Measurements from ENCODE around the gene SNX27.
A peak's percentile ranks its signal among the peaks of the same experiment; 100 is the strongest.

Gene SNX27

GRCh38 chr1:151574575-151575529, 37.0 kb upstream of the SNX27 start:
- TF ChIP-seq CTCF (IDR thresholded peaks at IDR 0.05; ENCODE audit: low read depth, low read length), result no peak
- DNase-seq (ENCODE audit: extremely low read depth, low read depth), result peak; percentile 56

- no peak for TF ChIP-seq CTCF (IDR thresholded peaks at IDR 0.05; ENCODE audit: low read depth, low read length)
- DNase-seq (ENCODE audit: extremely low read depth, low read depth), result no peak
These were observed 34.7 kb upstream of the SNX27 start for GRCh38 chr1:151577173-151577572.

GRCh38 chr1:151578941-151579340, 32.9 kb upstream of the SNX27 start:
- TF ChIP-seq CTCF (IDR thresholded peaks at IDR 0.05; ENCODE audit: low read depth, low read length), result no peak
- DNase-seq (ENCODE audit: extremely low read depth, low read depth), result no peak

- TF ChIP-seq CTCF (IDR thresholded peaks at IDR 0.05; ENCODE audit: low read depth, low read length), result no peak
- no peak for DNase-seq (ENCODE audit: extremely low read depth, low read depth)
These were observed 32.2 kb upstream of the SNX27 start for GRCh38 chr1:151579436-151580225.

GRCh38 chr1:151581451-151581850, 30.4 kb upstream of the SNX27 start:
- no peak for TF ChIP-seq CTCF (IDR thresholded peaks at IDR 0.05; ENCODE audit: low read depth, low read length)
- DNase-seq (ENCODE audit: extremely low read depth, low read depth), result no peak

GRCh38 chr1:151581921-151582320, 29.9 kb upstream of the SNX27 start:
- no peak for DNase-seq (ENCODE audit: extremely low read depth, low read depth)
- no peak for TF ChIP-seq CTCF (IDR thresholded peaks at IDR 0.05; ENCODE audit: low read depth, low read length)

GRCh38 chr1:151583796-151584195, 28.1 kb upstream of the SNX27 start:
- no peak for DNase-seq (ENCODE audit: extremely low read depth, low read depth)
- no peak for TF ChIP-seq CTCF (IDR thresholded peaks at IDR 0.05; ENCODE audit: low read depth, low read length)
